ENCODE measurements around the gene CIBAR2.

The CIBAR2 gene

GRCh38 chr16:85144026-85144915 lies 32.0 kb upstream of the CIBAR2 start:
- DNase-seq (ENCODE audit: low spot score) = no peak

GRCh38 chr16:85142771-85143211 lies 30.5 kb upstream of the CIBAR2 start:
- DNase-seq (ENCODE audit: low spot score) = no peak

GRCh38 chr16:85142129-85142513 lies 29.8 kb upstream of the CIBAR2 start:
- no peak for DNase-seq (ENCODE audit: low spot score)

- DNase-seq (ENCODE audit: low spot score) = no peak
Measured at GRCh38 chr16:85141491-85142128, 29.3 kb upstream of the CIBAR2 start.

- no peak for DNase-seq (ENCODE audit: low spot score)
Measured at GRCh38 chr16:85140455-85141012, 28.3 kb upstream of the CIBAR2 start.

- DNase-seq (ENCODE audit: low spot score) = no peak
Measured at GRCh38 chr16:85139881-85140339, 27.6 kb upstream of the CIBAR2 start.

GRCh38 chr16:85138825-85139627 lies 26.8 kb upstream of the CIBAR2 start:
- no peak for DNase-seq (ENCODE audit: low spot score)

- DNase-seq (ENCODE audit: low spot score) = no peak
Measured at GRCh38 chr16:85138073-85138824, 26.0 kb upstream of the CIBAR2 start.

GRCh38 chr16:85137323-85138072 lies 25.2 kb upstream of the CIBAR2 start:
- peak; percentile 49 for DNase-seq (ENCODE audit: low spot score)

- DNase-seq (ENCODE audit: low spot score) = peak; percentile 29
Measured at GRCh38 chr16:85136702-85137322, 24.5 kb upstream of the CIBAR2 start.

GRCh38 chr16:85136213-85136701 lies 24.0 kb upstream of the CIBAR2 start:
- no peak for DNase-seq (ENCODE audit: low spot score)

- DNase-seq (ENCODE audit: low spot score) = no peak
Measured at GRCh38 chr16:85134789-85135142, 22.5 kb upstream of the CIBAR2 start.

GRCh38 chr16:85134076-85134788 lies 22.0 kb upstream of the CIBAR2 start:
- DNase-seq (ENCODE audit: low spot score) = no peak

- DNase-seq (ENCODE audit: low spot score) = no peak
Measured at GRCh38 chr16:85133290-85133599, 21.0 kb upstream of the CIBAR2 start.

- no peak for DNase-seq (ENCODE audit: low spot score)
Measured at GRCh38 chr16:85132456-85133289, 20.4 kb upstream of the CIBAR2 start.

GRCh38 chr16:85130705-85131028 lies 18.4 kb upstream of the CIBAR2 start:
- no peak for DNase-seq (ENCODE audit: low spot score)

GRCh38 chr16:85129876-85130704 lies 17.8 kb upstream of the CIBAR2 start:
- DNase-seq (ENCODE audit: low spot score) = no peak

All from kidney tubule cell (primary cell).